Measurements from ENCODE around the gene NLRP1.

- TF ChIP-seq CTCF (IDR thresholded peaks at IDR 0.05) (no peak), POLR2A (IDR thresholded peaks at IDR 0.05) (no peak), EP300 (IDR thresholded peaks at IDR 0.05) (no peak)
These were observed 12.1 kb upstream of the NLRP1 start for GRCh38 chr17:5596421-5596820.
